Activated T-cell treated with anti-CD3 and anti-CD28 coated beads, Interleukin-2, amount 50 U/mL, for 4 hours (primary cell): Measurements from ENCODE around the gene CRIM1. TPM values are rescaled to one million over a fixed set of nuclear protein-coding genes. Genes with fewer than 3 reads are reported as not detected.
"Not testable (repeated sequence)": the region's sequence is repeated elsewhere in the genome, so short reads cannot be mapped to it uniquely, and the experiment has no call there.

Experiments used
- ATAC-seq, 2 donors: fragments of 200-7000 bp; cut with Tn5 transposase; one replicate each; pipeline ENCODE4 v1.10.0; 2021
- DNase-seq: peaks from one replicate; pipeline ENCODE4 v3.0.0-alpha.2; 2020
- H3K27me3 Mint-ChIP-seq: one replicate; pipeline ENCODE4 v1.8.0; 2021; ENCODE audit warnings: low read depth, mixed read lengths
- H3K36me3 Mint-ChIP-seq: one replicate; pipeline ENCODE4 v1.8.0; 2022; ENCODE audit warnings: mixed read lengths; ENCODE audit not compliant: insufficient read depth
- H3K4me1 Mint-ChIP-seq: one replicate; pipeline ENCODE4 v1.8.0; 2021; ENCODE audit warnings: low read depth, mixed read lengths
- H3K4me3 Mint-ChIP-seq: one replicate; pipeline ENCODE4 v1.8.0; 2021; ENCODE audit warnings: mild to moderate bottlenecking, moderate library complexity, mixed read lengths
- H3K9me3 Mint-ChIP-seq: one replicate; pipeline ENCODE4 v1.8.0; 2021; ENCODE audit warnings: mixed read lengths
- total RNA-seq, 3 donors: library from RNA; stranded (reverse); gene quantifications; one replicate each; pipeline ENCODE4 v1.2.1, GENCODE V29; 2021

CRIM1 gene
- 10 to 100 TPM; 17.9 to 23.8 (median 22.9) TPM for total RNA-seq

GRCh38 chr2:36355151-36355889 is at the start of gene CRIM1:
Gene CRIM1 (plus strand): TSS chr2:36355778. CDS start chr2:36356293, 515 bp downstream.
- peak; percentile 74 to 77 for ATAC-seq
- Mint-ChIP-seq H3K27me3 (peaks cover 28% of the 10 kb centered on the region), H3K36me3 (no peaks in the 10 kb centered on the region), H3K4me1 (peaks cover 40% of the 10 kb centered on the region), H3K9me3 (no peaks in the 10 kb centered on the region), H3K4me3 (peak within 1 kb of the TSS; percentile 80)
- peak; percentile 60 for DNase-seq

DNA sequence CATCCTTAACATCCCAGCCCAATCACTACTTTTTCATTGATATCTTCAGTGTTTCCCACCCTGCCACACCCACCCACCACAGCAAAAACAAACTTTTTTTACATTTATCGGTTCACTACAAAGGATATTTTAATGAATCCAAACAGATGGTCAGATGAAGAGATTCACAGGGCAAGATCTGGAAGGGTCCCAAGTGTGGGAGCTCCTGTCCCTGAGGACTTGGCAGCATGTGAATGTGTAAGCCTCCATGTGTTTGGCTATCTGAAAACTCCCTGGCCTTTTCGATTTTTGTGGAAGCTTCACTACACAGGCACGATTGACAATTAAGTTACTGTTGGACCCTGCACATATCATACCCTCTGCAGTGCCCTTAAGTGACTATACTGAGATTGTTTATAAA is 48.1 kb upstream of the CRIM1 start:
- Mint-ChIP-seq H3K4me3 (no peak overlapping the region), H3K27me3 (no peaks in the 10 kb centered on the region), H3K36me3 (no peaks in the 10 kb centered on the region), H3K9me3 (peaks cover 6% of the 10 kb centered on the region), H3K4me1 (peaks cover 18% of the 10 kb centered on the region)
- DNase-seq (no peak), ATAC-seq (no peak)

DNA sequence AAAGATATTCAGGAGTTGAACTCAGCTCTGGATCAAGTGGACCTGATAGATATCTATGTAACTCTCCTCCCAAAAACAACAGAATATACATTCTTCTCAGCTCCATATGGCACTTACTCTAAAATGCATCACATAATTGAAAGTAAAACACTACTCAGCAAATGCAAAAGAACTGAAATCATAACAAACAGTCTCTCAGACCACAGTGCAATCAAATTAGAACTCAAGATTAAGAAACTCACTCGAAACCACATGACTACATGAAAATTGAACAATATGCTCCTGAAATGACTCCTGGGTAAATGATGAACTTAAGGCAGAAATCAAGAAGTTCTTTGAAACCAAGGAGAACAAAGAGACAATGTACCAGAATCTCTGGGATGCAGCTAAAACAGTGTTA is 45.1 kb upstream of the CRIM1 start:
- not testable (repeated sequence) for H3K27me3 Mint-ChIP-seq, H3K36me3 Mint-ChIP-seq, H3K4me3 Mint-ChIP-seq, H3K9me3 Mint-ChIP-seq, DNase-seq
- H3K4me1 Mint-ChIP-seq, result peaks cover 18% of the 10 kb centered on the region
- peak; percentile 62 to 84 for ATAC-seq

GRCh38 chr2:36318547-36318946 is 37.0 kb upstream of the CRIM1 start:
- Mint-ChIP-seq H3K4me3 (no peak overlapping the region), H3K27me3 (peaks cover 9% of the 10 kb centered on the region), H3K9me3 (no peaks in the 10 kb centered on the region), H3K36me3 (no peaks in the 10 kb centered on the region), H3K4me1 (no peaks in the 10 kb centered on the region)
- DNase-seq (no peak), ATAC-seq (no peak)

GRCh38 chr2:36322108-36322507 is 33.5 kb upstream of the CRIM1 start:
- H3K36me3 Mint-ChIP-seq, result no peaks in the 10 kb centered on the region
- no peak for ATAC-seq
- DNase-seq, result no peak
- no peaks in the 10 kb centered on the region for H3K4me1 Mint-ChIP-seq
- no peak overlapping the region for H3K4me3 Mint-ChIP-seq
- peaks cover 9% of the 10 kb centered on the region for H3K27me3 Mint-ChIP-seq
- no peaks in the 10 kb centered on the region for H3K9me3 Mint-ChIP-seq

GRCh38 chr2:36326286-36326685 is 29.3 kb upstream of the CRIM1 start:
- Mint-ChIP-seq H3K36me3 (no peaks in the 10 kb centered on the region), H3K4me1 (no peaks in the 10 kb centered on the region), H3K9me3 (no peaks in the 10 kb centered on the region), H3K27me3 (peaks cover 7% of the 10 kb centered on the region), H3K4me3 (no peak overlapping the region)
- DNase-seq (no peak), ATAC-seq (no peak)

- Mint-ChIP-seq H3K36me3 (no peaks in the 10 kb centered on the region), H3K4me3 (no peak overlapping the region), H3K9me3 (no peaks in the 10 kb centered on the region), H3K27me3 (no peaks in the 10 kb centered on the region), H3K4me1 (peaks cover 5% of the 10 kb centered on the region)
- ATAC-seq (no peak), DNase-seq (no peak)
Observed at GRCh38 chr2:36329251-36329650, 26.3 kb upstream of the CRIM1 start.

- ATAC-seq, result no peak
- H3K4me1 Mint-ChIP-seq, result peaks cover 5% of the 10 kb centered on the region
- H3K4me3 Mint-ChIP-seq, result no peak overlapping the region
- H3K36me3 Mint-ChIP-seq, result no peaks in the 10 kb centered on the region
- no peaks in the 10 kb centered on the region for H3K27me3 Mint-ChIP-seq
- H3K9me3 Mint-ChIP-seq, result no peaks in the 10 kb centered on the region
- DNase-seq, result no peak
Observed at GRCh38 chr2:36329746-36330472, 25.7 kb upstream of the CRIM1 start.

DNA sequence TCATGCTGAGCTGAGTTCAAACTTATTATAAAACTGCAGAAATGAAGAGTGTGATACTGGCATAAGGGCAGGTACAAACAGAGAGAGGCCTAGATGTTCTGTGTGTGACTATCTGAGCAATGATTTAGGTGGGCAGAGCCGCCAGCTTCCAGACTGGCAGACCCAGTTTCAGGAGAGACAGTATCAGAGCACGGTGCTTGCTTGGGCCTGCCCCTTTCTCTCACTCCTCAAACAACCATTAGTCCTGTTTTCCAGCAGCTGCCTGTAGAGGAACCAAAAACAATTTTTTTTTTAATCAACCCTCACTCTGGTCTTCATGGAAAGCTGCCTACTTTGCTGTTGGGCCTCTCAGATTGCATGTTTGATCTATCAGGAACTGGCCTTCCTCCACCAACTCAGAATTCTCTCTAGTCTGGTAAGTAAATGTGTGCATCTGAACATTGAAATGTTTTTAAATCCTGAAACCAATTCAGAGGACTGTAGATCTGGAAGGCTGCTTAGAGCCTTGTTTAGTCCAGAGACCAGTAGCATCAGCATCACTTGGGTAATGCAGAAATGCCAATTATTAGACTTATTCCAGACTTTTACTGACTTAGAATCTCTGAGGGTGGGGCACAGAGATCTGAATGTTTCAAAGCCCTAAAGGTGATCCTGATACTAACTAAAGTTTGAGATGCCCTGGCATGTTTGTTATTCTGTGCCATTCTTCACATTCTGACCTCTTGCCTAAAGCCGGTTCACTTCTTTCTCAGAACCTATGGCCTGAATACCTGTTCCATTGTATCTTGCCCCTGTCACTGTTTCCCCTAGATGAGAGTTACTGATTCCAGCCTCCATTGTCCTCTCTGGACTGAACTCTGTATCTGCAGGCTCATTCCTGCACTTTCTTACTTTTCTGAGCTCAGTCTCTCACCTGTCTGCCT is 24.8 kb upstream of the CRIM1 start:
- Mint-ChIP-seq H3K4me3 (no peak overlapping the region), H3K27me3 (no peaks in the 10 kb centered on the region), H3K4me1 (peaks cover 5% of the 10 kb centered on the region), H3K36me3 (no peaks in the 10 kb centered on the region), H3K9me3 (no peaks in the 10 kb centered on the region)
- DNase-seq, result no peak
- ATAC-seq, result no peak

- peak in 1 of 2 donors; percentile 52 for ATAC-seq
- Mint-ChIP-seq H3K4me1 (peaks cover 7% of the 10 kb centered on the region), H3K4me3 (no peak overlapping the region), H3K9me3 (no peaks in the 10 kb centered on the region), H3K36me3 (no peaks in the 10 kb centered on the region), H3K27me3 (no peaks in the 10 kb centered on the region)
- no peak for DNase-seq
Observed at GRCh38 chr2:36333350-36334012, 22.1 kb upstream of the CRIM1 start.

DNA sequence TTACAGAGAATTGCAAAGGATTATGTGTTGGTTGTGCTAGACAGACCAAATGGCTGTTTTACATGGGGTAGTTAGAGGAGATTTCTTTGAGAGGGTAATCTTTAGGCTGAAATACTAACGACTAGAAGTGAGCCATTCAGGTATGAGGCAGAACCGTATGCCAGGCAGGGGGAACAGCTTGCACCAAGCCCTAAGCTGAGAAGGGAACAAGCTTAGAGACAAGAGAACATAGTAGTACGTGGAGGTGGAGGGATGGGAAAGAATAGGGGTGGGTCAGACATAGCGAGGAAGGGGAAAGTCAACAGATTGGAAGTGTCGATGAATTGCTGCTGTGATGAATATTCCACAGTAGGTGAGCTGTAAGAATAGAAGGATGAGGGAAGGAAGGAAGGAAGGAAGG is 20.0 kb upstream of the CRIM1 start:
- no peak for ATAC-seq
- no peaks in the 10 kb centered on the region for H3K27me3 Mint-ChIP-seq
- H3K36me3 Mint-ChIP-seq, result no peaks in the 10 kb centered on the region
- no peak for DNase-seq
- no peak overlapping the region for H3K4me3 Mint-ChIP-seq
- H3K9me3 Mint-ChIP-seq, result no peaks in the 10 kb centered on the region
- H3K4me1 Mint-ChIP-seq, result peaks cover 7% of the 10 kb centered on the region

DNA sequence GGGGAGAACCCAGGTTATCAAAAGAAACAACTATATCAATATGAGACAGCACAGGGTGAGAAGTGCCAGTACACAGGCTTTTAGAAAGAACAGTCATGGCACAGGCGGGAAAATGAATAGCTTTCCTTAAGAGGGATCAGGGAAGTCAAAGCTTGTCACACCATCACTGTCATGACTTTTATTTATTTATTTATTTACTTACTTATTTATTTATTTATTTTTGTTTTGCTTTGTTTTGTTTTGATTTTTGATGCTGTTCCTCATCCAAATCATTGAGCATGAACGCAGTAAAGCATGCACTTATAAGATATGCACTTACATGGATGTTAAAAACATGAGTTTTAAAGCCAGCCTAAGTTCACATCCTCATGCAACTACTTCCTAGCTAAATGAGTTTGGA is 19.3 kb upstream of the CRIM1 start:
- Mint-ChIP-seq H3K27me3 (no peaks in the 10 kb centered on the region), H3K9me3 (no peaks in the 10 kb centered on the region), H3K4me3 (no peak overlapping the region), H3K36me3 (no peaks in the 10 kb centered on the region), H3K4me1 (peaks cover 7% of the 10 kb centered on the region)
- ATAC-seq (no peak), DNase-seq (no peak)

GRCh38 chr2:36337354-36337753 is 18.2 kb upstream of the CRIM1 start:
- peaks cover 7% of the 10 kb centered on the region for H3K4me1 Mint-ChIP-seq
- no peaks in the 10 kb centered on the region for H3K27me3 Mint-ChIP-seq
- peak; percentile 54 to 58 for ATAC-seq
- no peak overlapping the region for H3K4me3 Mint-ChIP-seq
- DNase-seq, result no peak
- H3K36me3 Mint-ChIP-seq, result no peaks in the 10 kb centered on the region
- H3K9me3 Mint-ChIP-seq, result no peaks in the 10 kb centered on the region
